GM21528 (cell line): ENCODE data around the gene RASGEF1C.
"Not testable (repeated sequence)": the region's sequence is repeated elsewhere in the genome, so short reads cannot be mapped to it uniquely, and the experiment has no call there.

Experiments used
- ATAC-seq: cut with Tn5 transposase; IDR thresholded peaks from one replicate; pipeline ENCODE4 v1.9.1; 2021; ENCODE audit warnings: mild to moderate bottlenecking, moderate library complexity; ENCODE audit not compliant: unreplicated experiment, low FRiP score

RASGEF1C gene

GRCh38 chr5:180089628-180090027 lies 119.4 kb downstream of the RASGEF1C start:
- not testable (repeated sequence) for ATAC-seq

DNA sequence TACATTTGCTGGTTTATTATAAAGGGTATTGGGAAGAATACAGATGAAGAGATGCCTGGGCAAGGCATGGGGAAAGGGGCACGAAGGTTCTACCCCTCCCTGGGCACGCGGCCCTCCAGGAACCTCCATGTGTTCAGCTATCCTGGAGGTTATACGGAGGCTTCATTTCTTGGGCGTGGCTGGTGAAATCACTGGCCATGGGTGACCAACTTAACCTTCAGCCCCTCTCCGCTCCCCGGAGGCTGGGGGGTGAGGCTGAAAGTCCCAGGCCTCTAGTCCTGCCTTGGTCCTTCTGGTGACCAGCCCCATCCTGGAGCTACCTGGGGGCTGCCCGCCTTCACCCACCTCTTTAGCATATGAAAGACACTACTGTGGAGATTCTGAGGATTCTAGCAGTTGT lies 120.5 kb downstream of the RASGEF1C start:
- no peak for ATAC-seq

- no peak for ATAC-seq
Observed at GRCh38 chr5:180086816-180087399, 122.1 kb downstream of the RASGEF1C start.

- ATAC-seq: no peak
Observed at GRCh38 chr5:180085837-180086236, 123.2 kb downstream of the RASGEF1C start.

DNA sequence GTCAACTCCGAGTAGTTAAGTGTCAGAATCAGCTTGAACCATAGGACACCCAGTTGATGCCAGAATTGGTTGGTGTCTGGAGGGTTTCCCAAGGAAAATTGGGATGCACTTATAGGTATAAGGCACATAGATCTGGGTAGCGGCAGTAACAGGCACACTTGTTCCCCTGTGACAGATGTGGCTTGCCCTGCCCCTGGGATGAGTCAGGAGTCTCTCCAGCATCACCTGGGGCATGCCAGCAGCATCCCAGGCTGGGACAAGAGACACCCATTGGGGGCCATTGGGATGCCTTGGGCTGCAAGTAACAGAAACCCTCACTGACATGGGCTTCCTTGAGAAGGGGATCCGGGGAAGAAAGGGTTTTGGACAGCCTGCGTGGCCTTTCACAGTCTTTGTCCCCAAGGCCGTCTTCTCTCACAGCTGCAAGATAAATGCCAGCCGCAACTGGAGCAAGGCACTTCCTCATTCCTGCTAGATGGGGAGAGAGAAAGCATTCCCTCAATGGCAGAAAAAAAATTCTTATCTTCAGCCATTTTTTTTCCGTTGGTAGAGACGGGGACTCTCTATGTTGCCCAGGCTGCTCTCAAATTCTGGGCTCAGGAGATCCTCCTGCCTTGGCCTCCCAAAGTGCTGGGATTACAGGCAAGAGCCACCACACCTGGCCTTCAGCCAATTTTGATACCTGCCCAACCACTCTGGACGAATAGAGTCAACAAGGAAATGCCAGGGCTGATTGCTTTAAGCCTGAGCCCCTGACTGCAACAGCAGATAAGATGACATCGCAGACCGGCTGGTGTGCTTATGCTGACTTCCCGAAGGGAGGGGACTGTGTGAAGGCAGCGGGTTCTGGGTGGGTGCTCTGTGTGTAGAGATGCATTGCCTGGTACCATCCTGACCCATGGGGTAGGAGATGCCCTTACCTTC lies 124.1 kb downstream of the RASGEF1C start:
- ATAC-seq: no peak

GRCh38 chr5:180083529-180084060 lies 125.4 kb downstream of the RASGEF1C start:
- ATAC-seq: no peak

GRCh38 chr5:180082633-180083420 lies 126.2 kb downstream of the RASGEF1C start:
- ATAC-seq: no peak

- no peak for ATAC-seq
Observed at GRCh38 chr5:180081481-180081880, 127.5 kb downstream of the RASGEF1C start.

DNA sequence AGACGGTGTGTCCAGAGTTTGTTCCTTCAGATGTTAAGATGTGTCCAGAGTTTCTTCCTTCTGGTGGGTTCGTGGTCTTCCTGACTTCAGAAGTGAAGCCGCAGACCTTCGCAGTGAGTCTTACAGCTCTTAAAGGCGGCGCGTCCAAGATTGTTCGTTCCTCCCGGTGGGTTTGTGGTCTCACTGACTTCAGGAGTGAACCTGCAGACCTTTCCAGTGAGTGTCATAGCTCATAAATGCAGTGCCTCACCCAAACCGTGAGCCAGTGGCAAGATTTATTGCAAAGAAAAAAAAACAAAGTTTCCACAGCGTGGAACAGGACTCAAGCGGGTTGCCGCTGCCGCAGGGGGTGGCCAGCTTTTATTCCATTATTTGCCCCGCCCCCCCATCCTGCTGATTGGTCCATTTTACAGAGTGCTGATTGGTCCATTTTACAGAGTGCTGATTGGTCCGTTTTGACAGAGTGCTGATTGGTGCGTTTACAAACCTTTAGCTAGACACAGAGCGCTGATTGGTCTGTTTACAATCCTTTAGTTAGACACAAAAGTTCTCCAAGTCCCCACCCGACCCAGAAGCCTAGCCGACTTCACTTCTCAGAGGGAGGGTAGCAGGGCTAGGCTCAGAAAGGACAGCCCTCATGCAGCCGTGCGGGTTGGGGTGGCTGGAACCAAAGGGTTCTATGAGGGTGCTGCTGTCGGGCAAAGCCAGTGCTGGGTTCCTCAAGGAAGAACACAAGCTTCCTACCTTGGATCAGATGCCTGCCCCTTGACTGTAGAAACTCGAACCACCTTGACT lies 128.3 kb downstream of the RASGEF1C start:
- no peak for ATAC-seq

- ATAC-seq: no peak
Observed at GRCh38 chr5:180079702-180080466, 129.1 kb downstream of the RASGEF1C start.

- no peak for ATAC-seq
Observed at GRCh38 chr5:180078348-180078747, 130.7 kb downstream of the RASGEF1C start.

GRCh38 chr5:180077594-180078284 lies 131.3 kb downstream of the RASGEF1C start:
- no peak for ATAC-seq

DNA sequence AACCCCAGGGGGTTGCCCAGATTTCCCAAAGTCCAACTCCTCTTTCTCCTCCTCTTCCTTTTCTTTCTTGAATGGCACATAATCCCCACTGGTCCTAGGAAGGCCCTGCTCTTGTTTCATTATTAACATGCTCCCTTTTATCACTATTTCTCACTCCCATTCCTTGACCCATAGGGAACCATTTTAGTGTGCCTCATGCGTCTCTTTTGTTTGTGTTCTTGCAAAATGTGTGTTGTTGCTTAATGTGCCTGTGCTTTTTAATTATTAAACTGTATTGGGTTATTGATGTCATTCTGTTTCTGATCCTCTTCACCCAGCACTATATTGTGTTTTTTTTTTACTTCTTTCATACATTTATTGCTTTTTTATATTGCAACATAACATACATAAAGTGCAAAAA lies 133.3 kb downstream of the RASGEF1C start:
- ATAC-seq: no peak

DNA sequence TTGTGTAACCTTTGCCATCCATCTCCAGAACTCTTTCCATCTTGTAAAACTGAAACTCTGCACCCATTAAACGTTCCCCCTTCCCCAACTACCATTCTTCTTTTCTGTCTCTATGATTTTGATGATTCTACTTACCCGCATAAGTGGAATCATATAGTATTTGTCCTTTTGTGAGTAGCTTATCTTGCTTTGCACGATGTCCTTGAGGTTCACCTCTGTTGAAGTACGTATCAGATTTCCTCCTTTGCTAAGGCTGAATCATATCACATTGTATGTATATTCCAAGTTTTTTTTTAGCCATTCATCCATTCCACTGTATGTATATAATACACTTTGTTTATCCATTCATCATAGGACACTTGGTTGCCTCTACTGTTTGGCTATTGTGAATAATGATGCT lies 134.5 kb downstream of the RASGEF1C start:
- no peak for ATAC-seq

GRCh38 chr5:180072556-180072955 lies 136.5 kb downstream of the RASGEF1C start:
- ATAC-seq: no peak

DNA sequence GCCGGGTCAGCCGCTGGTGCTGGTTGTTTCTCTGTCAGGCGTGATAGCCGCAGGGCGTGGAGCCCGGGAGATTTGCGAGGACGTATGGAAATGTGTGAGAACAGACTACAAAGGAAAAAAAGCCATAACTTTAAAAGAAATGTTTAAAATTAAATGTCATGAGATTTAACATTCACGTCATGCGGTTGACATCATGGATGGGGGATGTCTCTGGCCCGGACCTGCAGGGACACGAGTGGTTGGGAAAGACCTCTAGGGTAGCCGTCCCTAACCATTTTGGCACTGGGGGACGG lies 136.8 kb downstream of the RASGEF1C start:
- ATAC-seq: no peak

GRCh38 chr5:180071531-180072255 lies 137.3 kb downstream of the RASGEF1C start, which contains the start of gene RNF130:
TSS of gene RNF130 (minus strand) at chr5:180071759. CDS start at chr5:180071702, 57 bp downstream.
- peak; percentile 65 for ATAC-seq
